GM20000 (cell line): Measurements from ENCODE around the gene PCTP.
A peak's percentile ranks its signal among the peaks of the same experiment; 100 is the strongest.

Experiments used
- DNase-seq: peaks from one replicate; pipeline ENCODE4 v3.0.0; 2012; ENCODE audit warnings: low spot score
- CTCF ChIP-seq: IDR thresholded peaks from 2 replicates; pipeline ENCODE4 v1.5.1; 2012; ENCODE audit warnings: mild to moderate bottlenecking, control low read depth; ENCODE audit errors: extremely low read depth, missing control alignments

The PCTP gene

GRCh38 chr17:55818026-55818425, 67.2 kb downstream of the PCTP start:
- TF ChIP-seq CTCF, result no peak
- no peak for DNase-seq

GRCh38 chr17:55818451-55819375, 67.9 kb downstream of the PCTP start:
- TF ChIP-seq CTCF, result no peak
- no peak for DNase-seq

GRCh38 chr17:55820675-55821074, 69.8 kb downstream of the PCTP start:
- no peak for TF ChIP-seq CTCF
- DNase-seq, result no peak

- DNase-seq, result no peak
- no peak for TF ChIP-seq CTCF
These were observed 71.2 kb downstream of the PCTP start for GRCh38 chr17:55822028-55822427.

GRCh38 chr17:55825213-55825612, 74.4 kb downstream of the PCTP start:
- DNase-seq, result no peak
- TF ChIP-seq CTCF, result peak; percentile 13
